H1 (cell line): ENCODE measurements around the gene RELL1. TPM values are rescaled to one million over a fixed set of nuclear protein-coding genes. Genes with fewer than 3 reads are reported as not detected.

Experiments used
- CTCF ChIA-PET: fragments of 300-600 bp; sonication (Branson Sonifier 250); formaldehyde crosslinking; loops from one replicate; lab custom pipeline; 2021; ENCODE audit not compliant: partially characterized antibody; lab: Charles Lee
- POLR2A ChIA-PET: fragments of 300-600 bp; sonication (Branson Sonifier 250); formaldehyde crosslinking; loops from one replicate; lab custom pipeline; 2021; ENCODE audit warnings: inconsistent platforms; ENCODE audit not compliant: partially characterized antibody; lab: Charles Lee
- DNase-seq, 2 experiments: peaks; one replicate each; pipeline versions ENCODE4 v3.0.0 to v3.0.0-alpha.2; 2010 to 2022; ENCODE audit warnings: low spot score in 2 of 2, low read depth in 1 of 2, mixed read lengths in 1 of 2
- FAIRE-seq: peaks from 2 replicates; lab custom pipeline; 2011; peaks lifted over from hg19 to GRCh38; lab: Jason Lieb, UNC
- H2AFZ ChIP-seq: 2 replicates; pipeline ENCODE4 v1.8.1; 2012; ENCODE audit warnings: low read length, inconsistent platforms
- H2AK5ac ChIP-seq: 2 replicates; pipeline ENCODE4 v1.6.1; 2013; ENCODE audit warnings: low read depth, low read length
- H2BK120ac ChIP-seq: replicated peaks from 2 replicates; pipeline ENCODE3; 2013; ENCODE audit warnings: low read depth, low read length, inconsistent platforms
- H2BK12ac ChIP-seq: 2 replicates; pipeline ENCODE4 v1.6.1; 2013; ENCODE audit warnings: low read depth, low read length
- H2BK15ac ChIP-seq: 2 replicates; pipeline ENCODE4 v1.6.1; 2013; ENCODE audit warnings: low read length
- H2BK20ac ChIP-seq: 2 replicates; pipeline ENCODE4 v1.6.1; 2013; ENCODE audit warnings: low read length
- H2BK5ac ChIP-seq: 2 replicates; pipeline ENCODE4 v1.6.1; 2013; ENCODE audit warnings: low read depth, low read length
- H3K14ac ChIP-seq: 2 replicates; pipeline ENCODE4 v1.6.1; 2013; ENCODE audit warnings: inconsistent platforms; ENCODE audit not compliant: insufficient read length
- H3K18ac ChIP-seq: 2 replicates; pipeline ENCODE4 v1.6.1; 2013; ENCODE audit warnings: low read length; ENCODE audit errors: extremely low read depth
- H3K23ac ChIP-seq: 2 replicates; pipeline ENCODE4 v1.6.1; 2013; ENCODE audit warnings: inconsistent platforms; ENCODE audit not compliant: insufficient read length
- H3K23me2 ChIP-seq: 2 replicates; pipeline ENCODE4 v1.6.1; 2013; ENCODE audit warnings: low read depth, low read length
- H3K27ac ChIP-seq: 2 replicates; pipeline ENCODE4 v1.6.1; 2011; ENCODE audit warnings: low read depth, low read length, inconsistent platforms
- H3K27me3 ChIP-seq, 4 experiments: replicated peaks in 1 of 4; 1 replicate in 1 of 4; 2 replicates in 3 of 4; pipeline versions ENCODE4 v1.6.1 to v1.8.1; 2011 to 2013; ENCODE audit warnings: low read length in 3 of 4, mild to moderate bottlenecking in 3 of 4, inconsistent platforms in 2 of 4, mixed read lengths in 2 of 4, moderate library complexity in 1 of 4; ENCODE audit not compliant: control insufficient read depth in 3 of 4, insufficient read depth in 3 of 4; ENCODE audit errors: extremely low read depth in 1 of 4
- H3K36me3 ChIP-seq, 4 experiments: 2 replicates each; pipeline versions ENCODE4 v1.6.1 to v1.8.1; 2011 to 2013; ENCODE audit warnings: mild to moderate bottlenecking in 4 of 4, low read length in 3 of 4, moderate library complexity in 2 of 4, control low read depth in 1 of 4, inconsistent platforms in 1 of 4; ENCODE audit not compliant: insufficient read depth in 4 of 4, control insufficient read depth in 2 of 4
- H3K4ac ChIP-seq: replicated peaks from 2 replicates; pipeline ENCODE3; 2013; ENCODE audit warnings: low read length, low read depth, mixed read lengths, inconsistent platforms; ENCODE audit not compliant: insufficient read length
- H3K4me1 ChIP-seq, 4 experiments: replicated peaks in 1 of 4; 1 replicate in 1 of 4; 2 replicates in 3 of 4; pipeline versions ENCODE4 v1.6.1 to v1.8.1; 2011 to 2013; ENCODE audit warnings: low read length in 3 of 4, inconsistent platforms in 2 of 4, mixed read lengths in 1 of 4; ENCODE audit not compliant: insufficient read depth in 4 of 4, control insufficient read depth in 3 of 4
- H3K4me2 ChIP-seq, 2 experiments: 2 replicates each; pipeline versions ENCODE4 v1.6.1 to v1.8.1; 2011 to 2013; ENCODE audit warnings: low read depth in 2 of 2, low read length in 2 of 2, control low read depth in 1 of 2, inconsistent platforms in 1 of 2, mild to moderate bottlenecking in 1 of 2; ENCODE audit not compliant: insufficient read depth in 1 of 2
- H3K4me3 ChIP-seq, 4 experiments: fragments of 200-600, 300-600 bp in 1 of 4; sonication (generic), shearing (Covaris generic), sonication (Bioruptor Twin) in 1 of 4; 2 replicates each; pipeline versions ENCODE4 v1.5.1 to v1.8.1; 2011 to 2016; ENCODE audit warnings: low read length in 4 of 4, low read depth in 3 of 4, control low read depth in 2 of 4, inconsistent platforms in 2 of 4, mild to moderate bottlenecking in 2 of 4, mixed read lengths in 1 of 4, moderate library complexity in 1 of 4; ENCODE audit not compliant: insufficient read depth in 2 of 4; ENCODE audit errors: extremely low read depth in 1 of 4
- H3K56ac ChIP-seq: replicated peaks from 2 replicates; pipeline ENCODE3; 2013; ENCODE audit warnings: low read depth, mild to moderate bottlenecking, mixed read lengths, low read length, inconsistent platforms; ENCODE audit not compliant: insufficient read length
- H3K79me1 ChIP-seq: 2 replicates; pipeline ENCODE4 v1.6.1; 2013; ENCODE audit warnings: low read depth, low read length, control low read depth
- H3K79me2 ChIP-seq, 2 experiments: 2 replicates each; pipeline versions ENCODE4 v1.6.1 to v1.8.1; 2012 to 2013; ENCODE audit warnings: low read length in 2 of 2, mild to moderate bottlenecking in 2 of 2, inconsistent platforms in 1 of 2; ENCODE audit not compliant: insufficient read depth in 2 of 2, control insufficient read depth in 1 of 2
- H3K9ac ChIP-seq, 4 experiments: replicated peaks in 1 of 4; 1 replicate in 1 of 4; 2 replicates in 3 of 4; pipeline versions ENCODE4 v1.6.1 to v1.8.1; 2011 to 2013; ENCODE audit warnings: low read depth in 3 of 4, low read length in 3 of 4, control low read depth in 2 of 4, mild to moderate bottlenecking in 2 of 4, moderate library complexity in 2 of 4, inconsistent platforms in 1 of 4; ENCODE audit errors: extremely low read depth in 1 of 4
- H3K9me3 ChIP-seq, 2 experiments: 2 replicates each; pipeline versions ENCODE4 v1.6.1 to v1.8.1; 2012 to 2013; ENCODE audit warnings: mild to moderate bottlenecking in 2 of 2, moderate library complexity in 2 of 2, control low read depth in 1 of 2, inconsistent platforms in 1 of 2, low read depth in 1 of 2, low read length in 1 of 2, mixed read lengths in 1 of 2; ENCODE audit not compliant: insufficient read depth in 2 of 2
- H4K20me1 ChIP-seq, 2 experiments: replicated peaks in 1 of 2; 2 replicates each; pipeline versions ENCODE3 to v1.8.1; 2011 to 2013; ENCODE audit warnings: inconsistent platforms in 2 of 2, low read length in 2 of 2, mild to moderate bottlenecking in 1 of 2; ENCODE audit not compliant: insufficient read depth in 2 of 2, control insufficient read depth in 1 of 2
- H4K5ac ChIP-seq: 2 replicates; pipeline ENCODE4 v1.6.1; 2013; ENCODE audit warnings: low read length, low read depth, mixed read lengths, inconsistent platforms; ENCODE audit not compliant: insufficient read length
- H4K8ac ChIP-seq: 2 replicates; pipeline ENCODE4 v1.8.0; 2013; ENCODE audit warnings: mild to moderate bottlenecking, moderate library complexity, low read length, inconsistent platforms; ENCODE audit not compliant: insufficient read depth; ENCODE audit errors: extremely low read depth
- H4K91ac ChIP-seq: replicated peaks from 2 replicates; pipeline ENCODE3; 2013; ENCODE audit warnings: low read length, mixed read lengths, inconsistent platforms; ENCODE audit not compliant: insufficient read length
- ASH2L ChIP-seq: fragments of 200-600, 300-600 bp; sonication (generic); IDR thresholded peaks from one replicate; pipeline ENCODE4 v1.7.1; 2017; ENCODE audit warnings: low read length
- ATF2 ChIP-seq: IDR thresholded peaks from 2 replicates; pipeline ENCODE4 v1.6.1; 2012; ENCODE audit warnings: low read length, inconsistent platforms
- BCL11A ChIP-seq, 2 experiments: IDR thresholded peaks; one replicate each; pipeline ENCODE4 v1.6.1; 2011; ENCODE audit warnings: low read depth in 2 of 2, low read length in 2 of 2, mild to moderate bottlenecking in 2 of 2
- EZH2 ChIP-seq: fragments of 200-600 bp; sonication (generic); IDR thresholded peaks from 2 replicates; pipeline ENCODE4 v1.7.1; 2012; ENCODE audit warnings: low read depth, mild to moderate bottlenecking, moderate library complexity, low read length, inconsistent platforms; ENCODE audit not compliant: severe bottlenecking
- JUN ChIP-seq: IDR thresholded peaks from 2 replicates; pipeline ENCODE4 v1.6.1; 2011; ENCODE audit warnings: low read depth, mild to moderate bottlenecking, improper control_type of control experiment, low read length
- KDM1A ChIP-seq: fragments of 200-600, 300-600 bp; sonication (generic); IDR thresholded peaks from 2 replicates; pipeline ENCODE4 v1.7.1; 2016; ENCODE audit warnings: mild to moderate bottlenecking, low read length, borderline replicate concordance
- TCF12 ChIP-seq: IDR thresholded peaks from 2 replicates; pipeline ENCODE4 v1.6.1; 2011; ENCODE audit warnings: low read depth, mild to moderate bottlenecking, low read length
- TEAD4 ChIP-seq: IDR thresholded peaks from 2 replicates; pipeline ENCODE4 v1.6.1; 2012; ENCODE audit warnings: low read depth, low read length, inconsistent platforms, mixed read lengths
- WGBS, 2 experiments: shearing (Covaris generic) in 1 of 2; methylation state at CpG; one replicate each; pipeline versions ENCODE4 v1.1.6 to v1.1.7; 2013 to 2015; ENCODE audit warnings: low lambda C conversion rate in 2 of 2, mixed read lengths in 2 of 2, inconsistent platforms in 1 of 2, low coverage in 1 of 2, missing lambda C conversion rate in 1 of 2; ENCODE audit not compliant: insufficient replicate concordance in 2 of 2, insufficient coverage in 1 of 2, insufficient read length in 1 of 2; ENCODE audit errors: extremely low coverage in 1 of 2, missing lambda C conversion rate in 1 of 2; 5-methylcytosine and 5-hydroxymethylcytosine counted together
- polyA plus RNA-seq, 7 experiments: library from polyadenylated mRNA; depleted of rRNA in 3 of 7; stranded (reverse) in 5 of 7; unstranded in 2 of 7; fragments of >200 nt in 5 of 7; fragments of 200-250 nt in 2 of 7; gene quantifications; 1 replicate in 5 of 7; 2 replicates in 1 of 7; 4 replicates in 1 of 7; pipeline versions ENCODE4 v1.2.1 to v1.2.3, GENCODE V29; 2011 to 2013; ENCODE audit warnings: missing spikeins in 2 of 7, mixed read lengths in 2 of 7
- total RNA-seq: library from RNA; stranded (reverse); fragmentation: NEBNext Ultra II Directional; extraction: Animal tissue kit (Norgen Biotek cat#: 25700); gene quantifications from 2 replicates; pipeline ENCODE4 v1.2.1, GENCODE V29; 2021

Gene RELL1
- total and polyA plus RNA-seq, 2 of the 8 experiments (the other 6 are each of a cell fraction or from before 2014, with no cell fraction given) = 2.1 to 14.1 TPM

GRCh38 chr4:37667197-37668100 is 18.7 kb downstream of the RELL1 start:
- no peak overlapping the region for H2BK5ac ChIP-seq
- H3K9me3 ChIP-seq = peaks cover 0 to 9% of the 10 kb centered on the region in 2 experiments; a peak in 1 of 4 replicates
- no peaks in the 10 kb centered on the region; a peak in 1 of 7 replicates for H3K27me3 ChIP-seq
- H2AFZ ChIP-seq = no peak overlapping the region
- no peak overlapping the region for H3K27ac ChIP-seq
- H4K8ac ChIP-seq = no peak overlapping the region
- no peak overlapping the region for H3K14ac ChIP-seq
- TF ChIP-seq KDM1A = peak; percentile 58; the same call in 1 of the 2 replicates
- no peak for TF ChIP-seq ASH2L
- no peak for TF ChIP-seq ATF2
- no peak for TF ChIP-seq TEAD4
- TF ChIP-seq BCL11A (IDR thresholded peaks at IDR 0.05; ENCODE audit: low read depth in 2 of 2, low read length in 2 of 2) = no peak
- no peak for TF ChIP-seq JUN
- no peak for TF ChIP-seq EZH2
- no peak for TF ChIP-seq TCF12
- H4K91ac ChIP-seq = no peak overlapping the region
- no peak overlapping the region for H3K9ac ChIP-seq
- no peaks in the 10 kb centered on the region; the same call in 1 of the 2 replicates for H3K23me2 ChIP-seq
- no peak overlapping the region for H2BK120ac ChIP-seq
- no peak overlapping the region for H4K5ac ChIP-seq
- H2BK15ac ChIP-seq = no peak overlapping the region
- DNase-seq = no peak
- peaks cover 3% of the 10 kb centered on the region; the same call in 1 of the 2 replicates for H3K79me1 ChIP-seq
- no peak overlapping the region for H3K4ac ChIP-seq
- no peak overlapping the region for H3K23ac ChIP-seq
- no peak overlapping the region for H2BK12ac ChIP-seq
- ChIA-PET POLR2A (no interaction called here), CTCF (interaction anchor here (3.6 kb wide), 1 partner anchor 65 kb away, joined by 13 read pairs; no protein-coding TSS in a partner anchor)
- WGBS, 2 experiments = 93% methylated on average over 2 of the region's 2 CpGs; no CpG with 5 or more reads in 1 of the 2 experiments
- H3K18ac ChIP-seq = no peak overlapping the region
- no peaks in the 10 kb centered on the region for H4K20me1 ChIP-seq
- H2BK20ac ChIP-seq = no peak overlapping the region
- no peak overlapping the region for H3K4me2 ChIP-seq
- H3K4me1 ChIP-seq = peaks cover 4 to 19% (median 11%) of the 10 kb centered on the region in 4 experiments; a peak in 6 of 7 replicates
- no peak for FAIRE-seq
- H3K79me2 ChIP-seq = peaks cover 0 to 5% of the 10 kb centered on the region in 2 experiments; a peak in 1 of 4 replicates
- no peaks in the 10 kb centered on the region for H3K36me3 ChIP-seq
- no peak overlapping the region for H2AK5ac ChIP-seq
- no peak overlapping the region for H3K56ac ChIP-seq
- no peak overlapping the region for H3K4me3 ChIP-seq
